Left ventricle myocardium inferior (tissue), 1 donor: ENCODE measurements around the gene DPP7. TPM values are rescaled to one million over a fixed set of nuclear protein-coding genes. Genes with fewer than 3 reads are reported as not detected.

Experiments used
- DNase-seq: peaks from one replicate; pipeline ENCODE4 v3.0.0-alpha.2; 2020
- H3K27ac ChIP-seq: fragments of 200-600 bp; replicated peaks from 2 replicates; pipeline ENCODE4 v1.8.0; 2021
- H3K27me3 ChIP-seq: fragments of 200-600 bp; 2 replicates; pipeline ENCODE4 v1.8.0; 2021; ENCODE audit warnings: low read depth
- H3K36me3 ChIP-seq: fragments of 200-600 bp; 2 replicates; pipeline ENCODE4 v1.8.0; 2021
- H3K4me1 ChIP-seq: fragments of 200-600 bp; 2 replicates; pipeline ENCODE4 v1.8.0; 2021
- H3K4me3 ChIP-seq: fragments of 200-600 bp; 2 replicates; pipeline ENCODE4 v1.8.0; 2021; ENCODE audit warnings: mild to moderate bottlenecking, moderate library complexity
- H3K9me3 ChIP-seq: fragments of 200-600 bp; replicated peaks from 2 replicates; pipeline ENCODE4 v1.8.0; 2021
- CTCF ChIP-seq: fragments of 200-600 bp; IDR thresholded peaks from 2 replicates; pipeline ENCODE4 v1.8.0; 2021; ENCODE audit warnings: antibody characterized with exemption, mild to moderate bottlenecking, borderline replicate concordance
- intact Hi-C: fragments of 100-400 bp; cut with micrococcal nuclease; formaldehyde crosslinking; loops from one replicate; pipeline ENCODE4 v1.11.0; 2022
- total RNA-seq: library from RNA; stranded (reverse); fragmentation: NEBNext Ultra II Directional; extraction: Animal tissue kit (Norgen Biotek cat#: 25700); gene quantifications from one replicate; pipeline ENCODE4 v1.2.1, GENCODE V29; 2021
- donor health status: DM: no; HTN: yes; CAD: no; lungs with severe emphysema.

Gene DPP7
- total RNA-seq, 1 donor from 2014 or later: 130 TPM

GRCh38 chr9:137070201-137070905 lies 44.2 kb downstream of the DPP7 start, which contains the start of gene SAPCD2:
SAPCD2 (minus strand) TSS chr9:137070557; CDS start chr9:137070460, 97 bp downstream.
- H3K36me3 ChIP-seq: no peaks in the 10 kb centered on the region
- no peak for TF ChIP-seq CTCF
- peak within 1 kb of the TSS; percentile 62 for H3K4me3 ChIP-seq
- H3K9me3 ChIP-seq: no peaks in the 10 kb centered on the region
- intact Hi-C loops: no loop called here
- peaks cover 22% of the 10 kb centered on the region for H3K4me1 ChIP-seq
- H3K27me3 ChIP-seq: peaks cover 13% of the 10 kb centered on the region
- DNase-seq: peak; percentile 86
- peak within 1 kb of the TSS; percentile 87 for H3K27ac ChIP-seq

- peak overlapping the region; percentile 62 for H3K4me3 ChIP-seq
These were observed 44.9 kb downstream of the DPP7 start for GRCh38 chr9:137069508-137070091.

DNA sequence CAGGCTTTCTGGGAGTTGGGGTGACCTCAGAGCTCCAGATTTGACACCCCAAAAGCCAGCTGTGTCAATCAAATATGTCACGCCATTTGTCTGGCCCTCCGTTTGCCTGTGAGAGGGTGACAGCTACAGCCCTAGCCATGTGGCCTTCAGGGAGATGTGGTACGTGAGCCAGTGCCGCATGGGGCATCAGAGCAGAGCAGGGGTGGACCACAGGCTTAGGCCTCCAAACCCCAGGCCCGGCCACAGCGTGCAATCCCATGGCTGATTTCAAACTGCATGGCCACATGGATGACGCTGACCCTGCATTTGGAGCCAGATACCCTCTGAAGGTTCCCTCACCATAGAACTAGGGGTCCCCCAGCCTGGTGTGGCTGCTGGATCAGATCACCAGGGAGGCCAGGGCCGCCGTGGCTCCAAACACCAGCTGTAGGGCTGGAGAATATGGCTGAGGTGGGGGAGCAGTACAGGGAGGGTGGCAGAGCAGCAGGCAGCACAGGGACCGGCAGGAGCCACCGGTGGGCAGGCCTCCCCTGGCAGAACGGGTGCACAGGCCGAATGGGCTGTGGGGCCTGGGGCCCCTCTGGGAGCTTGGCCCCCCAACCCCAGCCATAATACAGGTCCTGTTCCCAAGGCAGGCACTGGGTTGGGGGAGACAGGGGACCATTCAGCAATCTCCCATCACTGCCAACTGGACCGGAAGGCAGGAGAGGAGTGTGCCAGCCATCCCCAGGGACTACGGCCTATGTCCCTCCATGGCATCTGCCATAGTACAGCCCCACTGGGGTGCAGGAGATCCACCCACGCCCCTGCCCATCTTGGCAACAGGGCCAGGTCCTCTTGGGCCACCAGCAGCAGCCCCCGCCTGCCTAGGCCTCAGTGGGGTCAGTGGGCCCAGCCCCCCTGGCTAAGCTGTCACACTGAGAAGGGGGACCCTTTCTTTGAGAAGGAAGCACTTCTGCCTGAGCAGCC lies 45.7 kb downstream of the DPP7 start:
- no peak for TF ChIP-seq CTCF
- Histone ChIP-seq H3K4me1 (peaks cover 29% of the 10 kb centered on the region), H3K9me3 (no peaks in the 10 kb centered on the region), H3K4me3 (peak overlapping the region; percentile 62), H3K27ac (no peak overlapping the region), H3K27me3 (peaks cover 13% of the 10 kb centered on the region), H3K36me3 (no peaks in the 10 kb centered on the region)
- no peak for DNase-seq
- intact Hi-C loops: no loop called here

More at GRCh38 chr9:137069508-137070091, 44.9 kb downstream of the DPP7 start:
- Histone ChIP-seq H3K27me3 (peaks cover 13% of the 10 kb centered on the region), H3K27ac (no peak overlapping the region), H3K9me3 (no peaks in the 10 kb centered on the region), H3K36me3 (no peaks in the 10 kb centered on the region), H3K4me1 (peaks cover 22% of the 10 kb centered on the region)
- no peak for DNase-seq
- intact Hi-C loops: no loop called here
- no peak for TF ChIP-seq CTCF

DNA sequence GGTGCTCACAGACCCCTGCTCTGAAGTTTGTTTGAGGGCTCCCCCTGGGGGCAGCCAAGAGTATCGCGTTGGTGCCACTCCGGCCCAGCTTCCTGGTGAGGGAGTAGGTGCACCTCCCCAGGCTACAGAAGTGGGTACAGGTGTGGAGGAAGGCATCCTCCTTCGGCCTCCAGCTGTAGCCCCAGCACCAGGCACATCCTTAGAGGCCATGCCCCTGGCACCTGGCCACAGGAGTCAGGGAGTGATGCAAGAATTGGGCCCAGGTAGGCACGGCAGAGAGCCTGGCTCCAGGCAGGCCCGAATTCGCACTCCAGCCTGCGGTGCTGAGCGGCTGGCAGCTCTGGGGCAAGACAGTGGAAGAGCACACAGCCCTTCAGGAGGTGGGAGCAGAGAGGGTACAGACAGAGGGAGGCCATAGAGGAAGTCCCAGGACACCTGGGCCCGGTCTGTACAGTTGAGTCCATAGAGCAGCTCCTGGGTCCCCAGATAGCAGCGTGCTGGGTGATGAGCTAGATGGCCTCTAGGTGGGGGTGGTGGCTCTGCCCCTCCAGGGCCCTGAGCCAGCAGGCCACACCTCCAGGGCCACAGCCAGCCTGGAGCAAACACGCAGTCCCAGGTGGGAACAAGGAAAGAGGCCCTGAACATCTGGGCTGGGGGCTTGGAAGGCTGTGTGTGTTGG lies 46.5 kb downstream of the DPP7 start:
- H3K4me1 ChIP-seq: peaks cover 31% of the 10 kb centered on the region
- intact Hi-C loops: no loop called here
- DNase-seq: peak; percentile 77

More for the DNA sequence above, 46.5 kb downstream of the DPP7 start:
- Histone ChIP-seq H3K27me3 (peaks cover 13% of the 10 kb centered on the region), H3K36me3 (no peaks in the 10 kb centered on the region), H3K9me3 (no peaks in the 10 kb centered on the region), H3K4me3 (no peak overlapping the region), H3K27ac (no peak overlapping the region)
- peak; percentile 86 for TF ChIP-seq CTCF
